ENCODE measurements around the gene COX19. TPM values are rescaled to one million over a fixed set of nuclear protein-coding genes. Genes with fewer than 3 reads are reported as not detected.

The COX19 gene
- total RNA-seq, 1 experiment from 2014 or later: 12.3 TPM

DNA sequence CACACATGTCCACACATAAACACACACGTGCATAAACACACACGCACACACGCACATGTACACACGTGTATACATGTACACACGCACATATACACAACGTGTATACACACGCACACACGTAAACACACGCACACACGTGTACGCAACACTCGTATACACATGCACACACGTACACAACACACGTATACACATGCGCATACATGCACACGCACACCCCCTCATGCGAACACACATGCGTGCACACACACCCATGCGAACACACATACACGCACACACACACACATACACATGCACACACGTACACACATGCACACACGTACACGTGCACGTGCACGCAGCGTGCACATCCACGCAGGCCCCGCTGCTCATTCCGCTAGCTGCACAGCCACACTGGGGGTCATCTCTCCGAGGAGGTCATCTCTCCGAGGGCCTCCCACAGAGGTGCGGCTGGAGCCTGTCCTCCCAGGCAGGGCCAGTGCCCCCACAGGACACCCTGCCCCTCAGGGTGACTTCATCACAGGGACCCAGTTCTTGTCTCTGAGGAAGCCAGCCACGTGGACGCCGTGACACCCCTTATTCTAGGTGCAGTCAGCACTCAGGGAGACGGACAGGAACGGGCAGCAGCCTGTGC lies 33.5 kb upstream of the COX19 start:
- Mint-ChIP-seq H3K4me3 (peak overlapping the region in 1 of 2 experiments; percentile 26; a peak in 1 of 5 replicates), H3K27ac (peak overlapping the region in 1 of 3 experiments; percentile 71; a peak in 5 of 7 replicates), H3K36me3 (ENCODE audit: insufficient read depth in 1 of 3, low read depth in 3 of 3) (peaks cover 4 to 17% (median 7%) of the 10 kb centered on the region in 3 experiments; a peak in 6 of 7 replicates), H3K27me3 (ENCODE audit: low read depth) (no peaks in the 10 kb centered on the region), H3K4me1 (no peaks in the 10 kb centered on the region), H3K9me3 (no peaks in the 10 kb centered on the region; a peak in 2 of 5 replicates)
- H2BK20ac ChIP-seq (ENCODE audit: low read depth, low read length, poor library complexity, severe bottlenecking): no peak overlapping the region
- no peaks in the 10 kb centered on the region for H4K20me1 ChIP-seq (ENCODE audit: control insufficient read depth, insufficient read depth, insufficient read length)
- H3K4me2 ChIP-seq (ENCODE audit: insufficient read depth, insufficient read length, low read length): no peak overlapping the region
- H2BK15ac ChIP-seq (ENCODE audit: low read depth, low read length): no peak overlapping the region
- no peak overlapping the region for H2AK5ac ChIP-seq (ENCODE audit: insufficient read length, low read length)
- H4K5ac ChIP-seq (ENCODE audit: insufficient read length, low read depth, low read length): no peak overlapping the region
- no peak overlapping the region for H4K91ac ChIP-seq (ENCODE audit: insufficient read length, low read depth, low read length)
- H3K56ac ChIP-seq (ENCODE audit: insufficient read length, low read depth, low read length): no peak overlapping the region
- no peak overlapping the region for H2BK120ac ChIP-seq (ENCODE audit: low read depth, low read length, poor library complexity, severe bottlenecking)
- H2AFZ ChIP-seq (ENCODE audit: low read length): no peak overlapping the region
- H3K23ac ChIP-seq (ENCODE audit: insufficient read length, low read depth, low read length): no peak overlapping the region
- no peak overlapping the region for H2BK5ac ChIP-seq (ENCODE audit: insufficient read length, low read length)
- no peak overlapping the region for H3T11ph ChIP-seq (ENCODE audit: low read length)
- no peaks in the 10 kb centered on the region for H3K23me2 ChIP-seq (ENCODE audit: insufficient read length, low read depth, low read length, poor library complexity, severe bottlenecking)
- no peaks in the 10 kb centered on the region for H3K27me3 ChIP-seq (ENCODE audit: insufficient read depth, low read length)
- no peak overlapping the region for H3K27ac ChIP-seq (ENCODE audit: insufficient read length, low read depth, low read length)
- H2BK12ac ChIP-seq (ENCODE audit: insufficient read length, low read depth, low read length): no peak overlapping the region
- no peaks in the 10 kb centered on the region for H3K9me3 ChIP-seq (ENCODE audit: control insufficient read depth, low read depth, low read length)
- no peak overlapping the region for H4K8ac ChIP-seq (replicated peaks; ENCODE audit: insufficient read length, low read depth, low read length)
- H3K4me1 ChIP-seq (ENCODE audit: insufficient read depth, low read length): no peaks in the 10 kb centered on the region
- no peak overlapping the region for H3K9ac ChIP-seq (ENCODE audit: extremely low read depth, insufficient read length, low read length)
- TF ChIP-seq, protein P1, sequence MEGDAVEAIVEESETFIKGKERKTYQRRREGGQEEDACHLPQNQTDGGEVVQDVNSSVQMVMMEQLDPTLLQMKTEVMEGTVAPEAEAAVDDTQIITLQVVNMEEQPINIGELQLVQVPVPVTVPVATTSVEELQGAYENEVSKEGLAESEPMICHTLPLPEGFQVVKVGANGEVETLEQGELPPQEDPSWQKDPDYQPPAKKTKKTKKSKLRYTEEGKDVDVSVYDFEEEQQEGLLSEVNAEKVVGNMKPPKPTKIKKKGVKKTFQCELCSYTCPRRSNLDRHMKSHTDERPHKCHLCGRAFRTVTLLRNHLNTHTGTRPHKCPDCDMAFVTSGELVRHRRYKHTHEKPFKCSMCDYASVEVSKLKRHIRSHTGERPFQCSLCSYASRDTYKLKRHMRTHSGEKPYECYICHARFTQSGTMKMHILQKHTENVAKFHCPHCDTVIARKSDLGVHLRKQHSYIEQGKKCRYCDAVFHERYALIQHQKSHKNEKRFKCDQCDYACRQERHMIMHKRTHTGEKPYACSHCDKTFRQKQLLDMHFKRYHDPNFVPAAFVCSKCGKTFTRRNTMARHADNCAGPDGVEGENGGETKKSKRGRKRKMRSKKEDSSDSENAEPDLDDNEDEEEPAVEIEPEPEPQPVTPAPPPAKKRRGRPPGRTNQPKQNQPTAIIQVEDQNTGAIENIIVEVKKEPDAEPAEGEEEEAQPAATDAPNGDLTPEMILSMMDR (conservative IDR thresholded peaks at IDR 0.05): no peak
- no peaks in the 10 kb centered on the region for H3K79me2 ChIP-seq (ENCODE audit: insufficient read depth, low read length)
- WGBS (ENCODE audit: extremely low coverage, insufficient read length, low lambda C conversion rate): no CpG with 5 or more reads among the region's 37 CpGs
- no peak overlapping the region for H3K14ac ChIP-seq (ENCODE audit: insufficient read depth, low read length)
- no peak for DNase-seq
- no peak overlapping the region for H3K4ac ChIP-seq (ENCODE audit: low read depth, low read length)
- no peak overlapping the region for H3K18ac ChIP-seq (ENCODE audit: insufficient read length, low read depth, low read length)
- H3K79me1 ChIP-seq (ENCODE audit: insufficient read depth, low read depth, low read length, poor library complexity, severe bottlenecking): no peaks in the 10 kb centered on the region

Measured in H9 (cell line).